ENCODE data around the gene NTN3.

NTN3 gene

DNA sequence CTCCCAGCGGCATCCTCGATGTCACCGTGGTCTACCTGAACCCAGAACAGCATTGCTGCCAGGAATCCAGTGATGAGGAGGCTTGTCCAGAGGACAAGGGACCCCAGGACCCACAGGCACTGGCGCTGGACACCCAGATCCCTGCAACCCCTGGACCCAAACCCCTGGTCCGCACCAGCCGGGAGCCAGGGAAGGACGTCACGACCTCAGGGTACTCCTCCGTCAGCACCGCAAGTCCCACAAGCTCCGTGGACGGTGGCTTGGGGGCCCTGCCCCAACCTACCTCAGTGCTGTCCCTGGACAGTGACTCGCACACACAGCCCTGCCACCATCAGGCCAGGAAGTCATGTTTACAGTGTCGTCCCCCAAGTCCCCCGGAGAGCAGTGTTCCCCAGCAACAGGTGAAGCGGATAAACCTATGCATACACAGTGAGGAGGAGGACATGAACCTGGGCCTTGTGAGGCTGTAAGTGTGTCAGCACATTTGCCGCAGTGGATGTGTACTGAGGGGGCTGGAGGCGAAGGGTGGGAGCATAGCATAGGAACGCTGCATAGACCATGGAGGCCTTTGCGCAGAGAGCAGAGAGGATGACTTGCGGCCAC, 14.4 kb upstream of the NTN3 start:
- TF ChIP-seq ZFX (IDR thresholded peaks at IDR 0.05; ENCODE audit: borderline replicate concordance): no peak
- TF ChIP-seq, protein P1, sequence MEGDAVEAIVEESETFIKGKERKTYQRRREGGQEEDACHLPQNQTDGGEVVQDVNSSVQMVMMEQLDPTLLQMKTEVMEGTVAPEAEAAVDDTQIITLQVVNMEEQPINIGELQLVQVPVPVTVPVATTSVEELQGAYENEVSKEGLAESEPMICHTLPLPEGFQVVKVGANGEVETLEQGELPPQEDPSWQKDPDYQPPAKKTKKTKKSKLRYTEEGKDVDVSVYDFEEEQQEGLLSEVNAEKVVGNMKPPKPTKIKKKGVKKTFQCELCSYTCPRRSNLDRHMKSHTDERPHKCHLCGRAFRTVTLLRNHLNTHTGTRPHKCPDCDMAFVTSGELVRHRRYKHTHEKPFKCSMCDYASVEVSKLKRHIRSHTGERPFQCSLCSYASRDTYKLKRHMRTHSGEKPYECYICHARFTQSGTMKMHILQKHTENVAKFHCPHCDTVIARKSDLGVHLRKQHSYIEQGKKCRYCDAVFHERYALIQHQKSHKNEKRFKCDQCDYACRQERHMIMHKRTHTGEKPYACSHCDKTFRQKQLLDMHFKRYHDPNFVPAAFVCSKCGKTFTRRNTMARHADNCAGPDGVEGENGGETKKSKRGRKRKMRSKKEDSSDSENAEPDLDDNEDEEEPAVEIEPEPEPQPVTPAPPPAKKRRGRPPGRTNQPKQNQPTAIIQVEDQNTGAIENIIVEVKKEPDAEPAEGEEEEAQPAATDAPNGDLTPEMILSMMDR (IDR thresholded peaks at IDR 0.05): no peak
- H3K27ac ChIP-seq: peak overlapping the region; percentile 86; the same call in 1 of the 2 replicates

GRCh38 chr16:2457267-2457666, 13.8 kb upstream of the NTN3 start:
- TF ChIP-seq ZFX (IDR thresholded peaks at IDR 0.05; ENCODE audit: borderline replicate concordance): no peak
- TF ChIP-seq, protein P1 (IDR thresholded peaks at IDR 0.05): no peak
- H3K27ac ChIP-seq: peak overlapping the region; percentile 86

DNA sequence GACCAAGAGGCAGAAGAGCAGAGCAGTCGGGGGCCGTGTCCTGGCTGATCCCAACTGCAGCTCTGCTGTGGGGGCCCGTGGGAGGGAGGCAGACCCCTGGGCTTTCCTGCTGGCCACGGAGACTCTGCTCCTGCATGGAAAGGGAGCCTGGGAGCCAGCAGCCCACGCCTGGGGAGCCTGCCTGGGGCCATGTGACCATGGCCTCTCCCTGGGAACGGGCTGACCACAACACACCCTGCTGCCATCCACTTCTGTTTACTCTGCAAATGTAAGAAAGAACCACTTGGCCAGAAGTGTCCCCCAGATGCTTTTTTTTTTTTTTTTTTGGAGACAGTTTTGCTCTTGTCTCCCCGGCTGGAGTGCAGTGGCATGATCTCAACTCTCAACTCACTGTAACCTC, 13.2 kb upstream of the NTN3 start:
- H3K27ac ChIP-seq: peak overlapping the region; percentile 86

GRCh38 chr16:2458887-2459646, 12.0 kb upstream of the NTN3 start:
- peak overlapping the region; percentile 86 for H3K27ac ChIP-seq
- TF ChIP-seq ZFX (IDR thresholded peaks at IDR 0.05; ENCODE audit: borderline replicate concordance): no peak
- TF ChIP-seq, protein P1 (IDR thresholded peaks at IDR 0.05): no peak

More for the DNA sequence above, 13.2 kb upstream of the NTN3 start:
- TF ChIP-seq, protein P1 (IDR thresholded peaks at IDR 0.05): no peak
- TF ChIP-seq ZFX (IDR thresholded peaks at IDR 0.05; ENCODE audit: borderline replicate concordance): no peak

DNA sequence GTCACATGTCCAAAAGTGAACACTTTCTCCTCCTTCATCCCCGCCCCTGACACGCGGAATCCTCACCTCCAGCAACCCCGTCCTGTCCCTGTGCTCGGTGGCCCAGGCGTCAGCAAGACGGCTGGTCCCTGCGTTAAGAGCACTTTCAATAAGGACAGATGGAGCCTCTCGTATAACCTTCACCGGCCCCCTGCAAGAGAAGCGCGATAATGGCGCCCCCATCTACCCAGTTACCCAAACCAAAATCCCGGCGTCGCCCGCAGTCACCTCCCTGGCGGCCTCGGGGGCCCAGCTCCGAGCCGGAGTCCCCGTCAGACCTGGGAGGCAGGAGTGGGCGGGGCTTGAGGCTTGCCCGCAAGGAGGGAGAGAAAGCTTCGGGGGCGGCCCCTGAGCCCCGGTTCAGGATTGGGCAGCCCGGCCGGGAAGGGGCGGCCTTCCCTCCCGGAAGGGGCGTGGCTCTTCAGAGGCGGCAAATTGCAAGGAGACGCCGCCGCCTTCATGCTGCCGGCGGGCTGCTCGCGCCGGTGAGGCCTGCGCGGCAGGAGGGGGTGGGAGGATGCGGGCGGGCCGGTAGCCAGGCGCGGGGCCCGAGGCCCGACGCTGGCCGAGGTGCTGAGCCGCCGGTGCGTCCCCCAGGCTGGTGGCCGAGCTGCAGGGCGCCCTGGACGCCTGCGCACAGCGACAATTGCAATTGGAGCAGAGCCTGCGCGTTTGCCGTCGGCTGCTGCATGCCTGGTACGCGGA, 11.3 kb upstream of the NTN3 start, which contains the start of gene TEDC2:
TEDC2 (plus strand) TSS at position 463 of the 744 bp plus-strand sequence; CDS start at position 499, 36 bp downstream.
- peak within 1 kb of the TSS; percentile 86 for H3K27ac ChIP-seq

DNA sequence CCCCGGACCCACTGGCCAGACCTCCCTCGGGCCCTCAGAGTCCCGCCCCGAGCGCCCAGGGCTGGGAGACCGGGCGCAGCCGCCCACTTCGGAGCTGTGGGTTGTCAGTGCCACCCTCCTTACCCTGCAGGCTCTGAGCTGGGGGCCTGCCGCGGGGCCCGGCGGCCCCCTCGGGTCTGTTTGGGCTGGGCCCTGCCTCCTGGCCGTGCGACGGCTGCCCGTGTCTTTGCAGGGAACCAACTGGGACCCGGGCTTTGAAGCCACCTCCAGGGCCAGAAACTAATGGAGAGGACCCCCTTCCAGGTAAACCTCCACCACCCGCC, 10.7 kb upstream of the NTN3 start:
- H3K27ac ChIP-seq: peak overlapping the region; percentile 86
- TF ChIP-seq ZFX (IDR thresholded peaks at IDR 0.05; ENCODE audit: borderline replicate concordance): no peak
- TF ChIP-seq, protein P1 (IDR thresholded peaks at IDR 0.05): no peak

More for the DNA sequence above, 11.3 kb upstream of the NTN3 start, which contains the start of gene TEDC2:
- TF ChIP-seq, protein P1 (IDR thresholded peaks at IDR 0.05): no peak
- no peak for TF ChIP-seq ZFX (IDR thresholded peaks at IDR 0.05; ENCODE audit: borderline replicate concordance)

Data from 22Rv1 (cell line).